ENCODE data around the gene ZNF197.

DNA sequence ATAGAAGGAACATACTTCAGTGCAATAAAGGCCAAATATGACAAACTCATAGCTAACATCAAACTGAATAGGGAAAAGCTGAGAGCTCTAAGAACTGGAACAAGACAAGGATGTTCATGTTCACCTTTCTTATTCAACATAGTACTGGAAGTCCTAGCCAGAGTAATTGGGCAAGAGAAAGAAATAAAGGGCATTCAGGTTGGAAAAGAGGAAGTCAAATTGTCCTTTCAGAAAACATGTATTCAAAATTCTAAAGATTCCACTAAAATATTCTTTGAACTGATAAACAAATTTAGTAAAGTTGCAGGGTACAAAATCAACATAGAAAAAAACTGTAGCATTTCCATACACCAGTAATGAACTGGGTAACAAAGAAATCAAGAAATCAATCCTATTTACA, 12.2 kb upstream of the ZNF197 start:
- no peak for TF ChIP-seq CTCF (conservative IDR thresholded peaks at IDR 0.05; ENCODE audit: low read depth, low read length)
- TF ChIP-seq EZH2 (IDR thresholded peaks at IDR 0.05; ENCODE audit: borderline replicate concordance, low read depth, low read length, poor library complexity, severe bottlenecking) = no peak

Data from A673 (cell line).